ENCODE measurements around the gene RP2. TPM values are rescaled to one million over a fixed set of nuclear protein-coding genes. Genes with fewer than 3 reads are reported as not detected.

The RP2 gene
- total RNA-seq, 1 donor from 2014 or later, result 14.6 TPM

Other genes starting within 250 kb of the RP2 start
- gene SLC9A7, start 77.9 kb upstream of the RP2 start, total RNA-seq, result 13.0 TPM
- gene JADE3, start 75.4 kb downstream of the RP2 start, total RNA-seq, result 5.2 TPM
- 3.1 TPM for gene RGN, start 241.4 kb downstream of the RP2 start, total RNA-seq